Measurements from ENCODE around the gene ARRDC4. TPM values are rescaled to one million over a fixed set of nuclear protein-coding genes. Genes with fewer than 3 reads are reported as not detected.
"Not testable (repeated sequence)": the region's sequence is repeated elsewhere in the genome, so short reads cannot be mapped to it uniquely, and the experiment has no call there.

The ARRDC4 gene
- polyA plus RNA-seq, 6 donors from 2014 or later = 1.7 to 16.4 (median 4.3) TPM

GRCh38 chr15:97976129-97976528, 15.6 kb downstream of the ARRDC4 start:
- Mint-ChIP-seq H3K27me3 (peaks cover 0 to 5% (median 0%) of the 10 kb centered on the region in 3 donors), H3K27ac (no peak overlapping the region), H3K36me3 (peaks cover 7 to 16% of the 10 kb centered on the region in 2 donors), H3K4me1 (peaks cover 0 to 7% (median 0%) of the 10 kb centered on the region in 3 donors), H3K4me3 (no peak overlapping the region), H3K9me3 (no peaks in the 10 kb centered on the region)
- ATAC-seq (ENCODE audit: low read depth in 2 of 2) (no peak), DNase-seq (no peak)

- H3K9me3 Mint-ChIP-seq = no peaks in the 10 kb centered on the region
- peaks cover 0 to 11% of the 10 kb centered on the region in 2 donors for H3K36me3 Mint-ChIP-seq
- no peak for ATAC-seq (ENCODE audit: low read depth in 2 of 2)
- DNase-seq = no peak
- H3K27ac Mint-ChIP-seq = no peak overlapping the region
- no peak overlapping the region for H3K4me3 Mint-ChIP-seq
- peaks cover 0 to 5% (median 0%) of the 10 kb centered on the region in 3 donors for H3K27me3 Mint-ChIP-seq
- peaks cover 0 to 7% (median 0%) of the 10 kb centered on the region in 3 donors for H3K4me1 Mint-ChIP-seq
Observed at GRCh38 chr15:97976766-97977503, 16.4 kb downstream of the ARRDC4 start.

GRCh38 chr15:97977734-97978133, 17.2 kb downstream of the ARRDC4 start:
- ATAC-seq (ENCODE audit: low read depth in 2 of 2) = no peak
- Mint-ChIP-seq H3K4me1 (peaks cover 0 to 7% (median 0%) of the 10 kb centered on the region in 3 donors), H3K27me3 (peaks cover 0 to 5% (median 0%) of the 10 kb centered on the region in 3 donors), H3K27ac (no peak overlapping the region), H3K4me3 (no peak overlapping the region), H3K36me3 (peaks cover 0 to 7% of the 10 kb centered on the region in 2 donors), H3K9me3 (no peaks in the 10 kb centered on the region)
- no peak for DNase-seq

GRCh38 chr15:97978401-97979139, 18.1 kb downstream of the ARRDC4 start:
- no peak for DNase-seq
- H3K27ac Mint-ChIP-seq = no peak overlapping the region
- peaks cover 0 to 7% (median 0%) of the 10 kb centered on the region in 3 donors for H3K4me1 Mint-ChIP-seq
- no peaks in the 10 kb centered on the region for H3K9me3 Mint-ChIP-seq
- H3K36me3 Mint-ChIP-seq = no peaks in the 10 kb centered on the region
- peaks cover 0 to 5% (median 0%) of the 10 kb centered on the region in 3 donors for H3K27me3 Mint-ChIP-seq
- no peak for ATAC-seq (ENCODE audit: low read depth in 2 of 2)
- no peak overlapping the region for H3K4me3 Mint-ChIP-seq

- ATAC-seq (ENCODE audit: low read depth in 2 of 2) (no peak), DNase-seq (no peak)
- Mint-ChIP-seq H3K27me3 (peaks cover 0 to 5% (median 3%) of the 10 kb centered on the region in 3 donors), H3K36me3 (no peaks in the 10 kb centered on the region), H3K4me1 (peaks cover 0 to 7% (median 0%) of the 10 kb centered on the region in 3 donors), H3K27ac (no peak overlapping the region), H3K4me3 (no peak overlapping the region), H3K9me3 (no peaks in the 10 kb centered on the region)
Observed at GRCh38 chr15:97979140-97979520, 18.6 kb downstream of the ARRDC4 start.

- ATAC-seq (ENCODE audit: low read depth in 2 of 2) = no peak
- Mint-ChIP-seq H3K36me3 (peaks cover 0 to 4% of the 10 kb centered on the region in 2 donors), H3K27me3 (peaks cover 0 to 5% (median 3%) of the 10 kb centered on the region in 3 donors), H3K4me1 (peaks cover 0 to 7% (median 0%) of the 10 kb centered on the region in 3 donors), H3K9me3 (peaks cover 1 to 6% (median 4%) of the 10 kb centered on the region in 7 donors), H3K4me3 (no peak overlapping the region), H3K27ac (no peak overlapping the region)
- DNase-seq = no peak
Observed at GRCh38 chr15:97981058-97981457, 20.6 kb downstream of the ARRDC4 start.

GRCh38 chr15:97981758-97982157, 21.3 kb downstream of the ARRDC4 start:
- H3K4me1 Mint-ChIP-seq = peaks cover 0 to 7% (median 0%) of the 10 kb centered on the region in 3 donors
- H3K27ac Mint-ChIP-seq = no peak overlapping the region
- H3K4me3 Mint-ChIP-seq = no peak overlapping the region
- H3K27me3 Mint-ChIP-seq = peaks cover 0 to 5% (median 3%) of the 10 kb centered on the region in 3 donors
- H3K9me3 Mint-ChIP-seq = peaks cover 7 to 13% (median 10%) of the 10 kb centered on the region in 7 donors
- peaks cover 0 to 11% of the 10 kb centered on the region in 2 donors for H3K36me3 Mint-ChIP-seq
- ATAC-seq (ENCODE audit: low read depth in 2 of 2) (no peak), DNase-seq (no peak)

GRCh38 chr15:97984157-97984556, 23.7 kb downstream of the ARRDC4 start:
- H3K9me3 Mint-ChIP-seq = peaks cover 11 to 28% (median 20%) of the 10 kb centered on the region in 7 donors
- peaks cover 0 to 5% (median 3%) of the 10 kb centered on the region in 3 donors for H3K27me3 Mint-ChIP-seq
- DNase-seq (no peak), ATAC-seq (ENCODE audit: low read depth in 2 of 2) (no peak)
- H3K27ac Mint-ChIP-seq = no peak overlapping the region
- peaks cover 0 to 7% (median 0%) of the 10 kb centered on the region in 3 donors for H3K4me1 Mint-ChIP-seq
- H3K4me3 Mint-ChIP-seq = no peak overlapping the region
- peaks cover 0 to 19% of the 10 kb centered on the region in 2 donors for H3K36me3 Mint-ChIP-seq

- Mint-ChIP-seq H3K9me3 (peaks cover 11 to 28% (median 20%) of the 10 kb centered on the region in 7 donors), H3K36me3 (peaks cover 3 to 19% of the 10 kb centered on the region in 2 donors)
- H3K4me3 Mint-ChIP-seq; DNase-seq; ATAC-seq (ENCODE audit: low read depth in 2 of 2); H3K27me3 Mint-ChIP-seq; H3K4me1 Mint-ChIP-seq; H3K27ac Mint-ChIP-seq: not testable (repeated sequence)
Observed at GRCh38 chr15:97985979-97986378, 25.5 kb downstream of the ARRDC4 start.

GRCh38 chr15:97986781-97987180, 26.3 kb downstream of the ARRDC4 start:
- no peak overlapping the region for H3K27ac Mint-ChIP-seq
- peaks cover 0 to 3% (median 0%) of the 10 kb centered on the region in 3 donors for H3K27me3 Mint-ChIP-seq
- no peaks in the 10 kb centered on the region for H3K4me1 Mint-ChIP-seq
- no peak overlapping the region for H3K4me3 Mint-ChIP-seq
- no peak for DNase-seq
- H3K9me3 Mint-ChIP-seq = peaks cover 11 to 28% (median 20%) of the 10 kb centered on the region in 7 donors
- ATAC-seq (ENCODE audit: low read depth in 2 of 2) = no peak
- peaks cover 4 to 19% of the 10 kb centered on the region in 2 donors for H3K36me3 Mint-ChIP-seq

GRCh38 chr15:97989299-97989698, 28.8 kb downstream of the ARRDC4 start:
- no peaks in the 10 kb centered on the region for H3K4me1 Mint-ChIP-seq
- ATAC-seq (ENCODE audit: low read depth in 2 of 2) (no peak), DNase-seq (no peak)
- peaks cover 11 to 28% (median 20%) of the 10 kb centered on the region in 7 donors for H3K9me3 Mint-ChIP-seq
- H3K27ac Mint-ChIP-seq = peak overlapping the region in 1 of 6 donors; percentile 5
- no peaks in the 10 kb centered on the region for H3K27me3 Mint-ChIP-seq
- H3K36me3 Mint-ChIP-seq = peaks cover 4 to 19% of the 10 kb centered on the region in 2 donors
- H3K4me3 Mint-ChIP-seq = no peak overlapping the region

GRCh38 chr15:97991972-97992541, 31.6 kb downstream of the ARRDC4 start:
- ATAC-seq (ENCODE audit: low read depth in 2 of 2) = no peak
- Mint-ChIP-seq H3K4me3 (no peak overlapping the region), H3K36me3 (peaks cover 4 to 7% of the 10 kb centered on the region in 2 donors), H3K27me3 (no peaks in the 10 kb centered on the region), H3K9me3 (peaks cover 2 to 14% (median 10%) of the 10 kb centered on the region in 7 donors), H3K27ac (no peak overlapping the region), H3K4me1 (peaks cover 7 to 9% (median 7%) of the 10 kb centered on the region in 3 donors)
- no peak for DNase-seq

- Mint-ChIP-seq H3K36me3 (peaks cover 4 to 5% of the 10 kb centered on the region in 2 donors), H3K27me3 (no peaks in the 10 kb centered on the region), H3K9me3 (peaks cover 0 to 6% (median 4%) of the 10 kb centered on the region in 7 donors), H3K4me3 (no peak overlapping the region), H3K27ac (no peak overlapping the region), H3K4me1 (peaks cover 7 to 9% (median 7%) of the 10 kb centered on the region in 3 donors)
- DNase-seq = no peak
- ATAC-seq (ENCODE audit: low read depth in 2 of 2) = no peak
Observed at GRCh38 chr15:97992823-97993222, 32.3 kb downstream of the ARRDC4 start.
